Vagina (tissue), 2 donors: Measurements from ENCODE around the gene NEDD9. TPM values are rescaled to one million over a fixed set of nuclear protein-coding genes. Genes with fewer than 3 reads are reported as not detected.

Experiments
- DNase-seq, 2 donors: peaks; one replicate each; pipeline ENCODE4 v3.0.0-alpha.2; 2017; ENCODE audit errors: extremely low spot score in 2 of 2
- H3K27ac ChIP-seq: fragments of 200-600 bp; sonication (generic); one replicate; pipeline ENCODE4 v1.5.1; 2019
- H3K27me3 ChIP-seq: fragments of 200-600 bp; sonication (generic); one replicate; pipeline ENCODE4 v1.5.1; 2019
- H3K36me3 ChIP-seq, 2 donors: fragments of 200-600 bp; sonication (generic); one replicate each; pipeline ENCODE4 v1.5.1; 2017 to 2019
- H3K4me1 ChIP-seq: fragments of 200-600 bp; sonication (generic); one replicate; pipeline ENCODE4 v1.5.1; 2019
- H3K4me3 ChIP-seq, 2 donors: fragments of 200-600 bp; sonication (generic); 1 replicate in 1 of 2; 2 replicates in 1 of 2; pipeline ENCODE4 v1.5.1; 2016 to 2019
- H3K9me3 ChIP-seq: fragments of 200-600 bp; sonication (generic); one replicate; pipeline ENCODE4 v1.5.1; 2019
- POLR2A ChIP-seq, 2 donors: fragments of 450-650 bp; IDR thresholded peaks; one replicate each; pipeline ENCODE4 v1.6.1; 2017; ENCODE audit warnings: antibody characterized with exemption in 2 of 2, mild to moderate bottlenecking in 2 of 2, moderate library complexity in 2 of 2
- POLR2AphosphoS5 ChIP-seq, 2 donors: sonication (generic); formaldehyde crosslinking; IDR thresholded peaks; one replicate each; pipeline ENCODE4 v1.9.0; 2017; ENCODE audit warnings: antibody characterized with exemption in 2 of 2, mild to moderate bottlenecking in 2 of 2, low read depth in 1 of 2; ENCODE audit not compliant: insufficient read depth in 1 of 2
- intact Hi-C: fragments of 100-400 bp; cut with DNase I; formaldehyde crosslinking; loops from one replicate; pipeline ENCODE4 v1.15.1; 2023
- small RNA-seq: library from RNA; depleted of rRNA; stranded (forward); fragments of <200 nt; gene quantifications from one replicate; pipeline ENCODE3, GENCODE V24; 2016
- total RNA-seq: library from RNA; depleted of rRNA; stranded (reverse); fragments of >200 nt; gene quantifications from one replicate; pipeline ENCODE4 v1.2.3, GENCODE V29; 2016
- TF ChIP-seq, protein P1 (sequence below), 3 experiments: fragments of 450-650 bp in 2 of 3; fragments of 200-600 bp in 1 of 3; sonication (generic) in 1 of 3; IDR thresholded peaks; one replicate each; pipeline ENCODE4 v1.5.1; 2017 to 2019; ENCODE audit warnings: antibody characterized with exemption in 3 of 3, mild to moderate bottlenecking in 2 of 3, moderate library complexity in 2 of 3

The NEDD9 gene
- total RNA-seq, 1 donor from 2014 or later: 45.4 TPM

DNA sequence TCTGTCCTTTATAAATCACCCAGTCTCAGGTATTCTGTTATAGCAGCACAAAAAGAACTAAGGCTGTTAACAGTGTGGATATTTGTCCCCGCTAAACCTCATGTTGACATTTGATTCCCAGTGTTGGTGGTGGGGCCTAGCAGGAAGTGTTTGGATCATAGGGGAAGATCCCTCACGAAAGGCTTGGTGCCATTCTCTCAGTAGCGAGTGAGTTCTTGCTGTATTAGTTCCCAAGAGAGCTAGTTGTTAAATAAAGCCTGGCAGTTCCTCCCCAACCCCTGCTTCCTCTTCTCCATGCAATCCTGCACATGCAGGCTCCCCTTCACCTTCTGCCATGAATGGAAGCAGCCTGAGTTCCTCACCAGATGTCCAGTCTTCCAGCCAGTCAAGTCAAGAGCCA, 91.2 kb downstream of the NEDD9 start:
- no peaks in the 10 kb centered on the region for H3K36me3 ChIP-seq
- H3K27ac ChIP-seq: no peak overlapping the region
- no peak for TF ChIP-seq POLR2A (IDR thresholded peaks at IDR 0.05)
- TF ChIP-seq, protein P1, sequence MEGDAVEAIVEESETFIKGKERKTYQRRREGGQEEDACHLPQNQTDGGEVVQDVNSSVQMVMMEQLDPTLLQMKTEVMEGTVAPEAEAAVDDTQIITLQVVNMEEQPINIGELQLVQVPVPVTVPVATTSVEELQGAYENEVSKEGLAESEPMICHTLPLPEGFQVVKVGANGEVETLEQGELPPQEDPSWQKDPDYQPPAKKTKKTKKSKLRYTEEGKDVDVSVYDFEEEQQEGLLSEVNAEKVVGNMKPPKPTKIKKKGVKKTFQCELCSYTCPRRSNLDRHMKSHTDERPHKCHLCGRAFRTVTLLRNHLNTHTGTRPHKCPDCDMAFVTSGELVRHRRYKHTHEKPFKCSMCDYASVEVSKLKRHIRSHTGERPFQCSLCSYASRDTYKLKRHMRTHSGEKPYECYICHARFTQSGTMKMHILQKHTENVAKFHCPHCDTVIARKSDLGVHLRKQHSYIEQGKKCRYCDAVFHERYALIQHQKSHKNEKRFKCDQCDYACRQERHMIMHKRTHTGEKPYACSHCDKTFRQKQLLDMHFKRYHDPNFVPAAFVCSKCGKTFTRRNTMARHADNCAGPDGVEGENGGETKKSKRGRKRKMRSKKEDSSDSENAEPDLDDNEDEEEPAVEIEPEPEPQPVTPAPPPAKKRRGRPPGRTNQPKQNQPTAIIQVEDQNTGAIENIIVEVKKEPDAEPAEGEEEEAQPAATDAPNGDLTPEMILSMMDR (IDR thresholded peaks at IDR 0.05): no peak
- TF ChIP-seq POLR2AphosphoS5 (IDR thresholded peaks at IDR 0.05; ENCODE audit: insufficient read depth in 1 of 2, low read depth in 1 of 2): no peak
- no peaks in the 10 kb centered on the region for H3K9me3 ChIP-seq
- intact Hi-C loops: loop anchor here (5.0 kb wide), 1 partner anchor 356 kb away; no protein-coding TSS in a partner anchor
- no peak overlapping the region for H3K4me3 ChIP-seq
- no peaks in the 10 kb centered on the region for H3K27me3 ChIP-seq
- H3K4me1 ChIP-seq: peaks cover 15% of the 10 kb centered on the region
- no peak for DNase-seq

DNA sequence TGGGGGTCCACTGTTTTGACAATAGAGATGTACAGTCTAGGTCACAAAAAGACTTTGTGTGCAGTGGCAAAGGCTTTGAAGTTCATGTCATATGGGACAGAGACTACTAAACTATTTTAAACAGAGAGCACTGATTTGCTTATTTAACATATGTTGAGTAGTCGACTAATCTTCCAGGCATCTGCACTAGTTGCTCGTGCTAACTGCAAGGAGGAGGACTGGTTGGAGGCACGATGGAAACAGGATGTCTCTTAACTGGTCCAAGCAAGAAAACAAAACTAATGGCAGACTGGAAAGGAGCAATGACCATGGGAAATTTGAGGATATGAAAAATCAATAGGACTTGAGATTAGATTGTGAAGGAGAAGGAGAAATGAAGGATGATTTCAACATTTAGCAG, 92.4 kb downstream of the NEDD9 start:
- TF ChIP-seq POLR2AphosphoS5 (IDR thresholded peaks at IDR 0.05; ENCODE audit: insufficient read depth in 1 of 2, low read depth in 1 of 2) (no peak), POLR2A (IDR thresholded peaks at IDR 0.05) (no peak)
- TF ChIP-seq, protein P1 (IDR thresholded peaks at IDR 0.05): no peak
- no peak overlapping the region for H3K4me3 ChIP-seq
- intact Hi-C loops: loop anchor here (5.0 kb wide), 1 partner anchor 357 kb away; no protein-coding TSS in a partner anchor
- peaks cover 0 to 6% of the 10 kb centered on the region in 2 donors for H3K36me3 ChIP-seq
- no peaks in the 10 kb centered on the region for H3K27me3 ChIP-seq
- H3K4me1 ChIP-seq: peaks cover 15% of the 10 kb centered on the region
- H3K27ac ChIP-seq: no peak overlapping the region
- H3K9me3 ChIP-seq: no peaks in the 10 kb centered on the region
- DNase-seq: no peak

DNA sequence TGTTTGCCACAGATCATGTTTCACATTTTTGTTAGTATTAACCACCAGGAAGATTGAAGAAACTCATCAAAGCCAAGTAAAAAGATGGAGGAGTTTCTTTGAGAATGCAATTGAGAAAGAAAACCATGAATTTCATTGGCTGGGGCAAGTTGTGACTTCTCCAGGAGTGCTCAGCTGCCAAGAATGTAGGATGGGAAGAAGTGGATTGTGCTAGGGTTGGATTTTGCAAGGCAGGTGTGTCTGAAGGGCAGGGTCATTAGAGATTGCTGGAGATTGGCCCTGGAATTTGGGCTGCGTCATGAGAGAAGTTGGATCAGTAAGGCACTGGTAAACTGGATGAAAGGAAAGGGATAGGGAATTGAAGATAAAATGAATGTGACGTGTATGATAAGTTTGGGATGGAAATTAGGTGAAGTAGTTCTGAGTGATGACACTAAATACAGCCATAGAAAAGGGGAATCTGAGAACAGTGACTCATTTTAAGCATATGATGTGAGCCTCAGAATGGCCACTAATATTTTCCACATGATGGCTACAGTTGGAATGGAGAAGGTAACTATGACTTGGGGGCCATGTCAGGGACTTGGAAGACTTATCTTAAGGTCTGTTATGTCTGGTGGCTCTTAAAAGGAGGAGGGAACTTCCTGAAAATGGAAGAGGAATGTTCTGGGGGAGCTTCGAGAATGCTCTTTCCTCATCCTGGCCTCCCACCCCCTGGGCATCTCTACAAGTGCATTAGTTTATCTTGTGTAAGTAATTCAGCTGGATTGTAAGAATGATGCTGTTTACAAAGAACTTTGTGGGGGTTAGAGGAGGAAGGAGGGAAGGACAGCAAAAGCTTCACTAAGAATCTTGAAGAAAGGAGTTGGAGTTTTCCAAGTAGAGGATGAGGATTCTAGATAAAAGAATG, 93.2 kb downstream of the NEDD9 start:
- H3K36me3 ChIP-seq: peaks cover 0 to 12% of the 10 kb centered on the region in 2 donors
- no peaks in the 10 kb centered on the region for H3K9me3 ChIP-seq
- no peaks in the 10 kb centered on the region for H3K27me3 ChIP-seq
- no peak overlapping the region for H3K4me3 ChIP-seq
- TF ChIP-seq POLR2AphosphoS5 (IDR thresholded peaks at IDR 0.05; ENCODE audit: insufficient read depth in 1 of 2, low read depth in 1 of 2) (peak in 1 of 2 donors; percentile 59), POLR2A (IDR thresholded peaks at IDR 0.05) (no peak)
- TF ChIP-seq, protein P1 (IDR thresholded peaks at IDR 0.05): no peak
- DNase-seq: no peak
- intact Hi-C loops: no loop called here
- H3K27ac ChIP-seq: no peak overlapping the region
- H3K4me1 ChIP-seq: peaks cover 11% of the 10 kb centered on the region

DNA sequence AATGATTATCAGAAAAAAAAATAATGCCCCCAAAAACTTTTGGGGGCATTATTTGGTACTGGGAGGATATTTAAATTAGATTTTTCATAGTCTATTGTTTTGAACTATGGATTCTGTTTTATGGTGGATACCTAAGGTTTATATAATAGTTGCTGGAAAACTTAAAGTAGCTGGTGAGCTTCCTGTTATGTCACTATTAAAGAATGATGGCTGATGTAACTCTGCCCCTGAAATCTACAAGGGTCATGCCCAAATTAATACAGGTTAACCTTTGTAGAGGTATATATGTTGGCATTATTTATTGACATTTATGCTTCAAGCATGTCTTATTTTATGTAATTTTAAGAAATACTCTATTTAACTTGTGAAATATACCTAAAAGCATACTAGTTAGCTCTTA, 95.7 kb downstream of the NEDD9 start:
- Histone ChIP-seq H3K4me3 (no peak overlapping the region), H3K9me3 (no peaks in the 10 kb centered on the region), H3K27ac (no peak overlapping the region), H3K36me3 (peaks cover 0 to 12% of the 10 kb centered on the region in 2 donors), H3K27me3 (no peaks in the 10 kb centered on the region), H3K4me1 (no peaks in the 10 kb centered on the region)
- no peak for DNase-seq
- intact Hi-C loops: no loop called here
- TF ChIP-seq, protein P1 (IDR thresholded peaks at IDR 0.05): no peak
- TF ChIP-seq POLR2AphosphoS5 (IDR thresholded peaks at IDR 0.05; ENCODE audit: insufficient read depth in 1 of 2, low read depth in 1 of 2) (no peak), POLR2A (IDR thresholded peaks at IDR 0.05) (no peak)

Small RNA genes within 50 kb of the gene (small RNA-seq; reads per million reads assigned to genes)
- gene AL136139.1: not detected

Other genes with a start within 250 kb of the NEDD9 start
- 0.25 TPM for gene ELOVL2, start 188.4 kb downstream of the NEDD9 start, total RNA-seq
- 8.1 TPM for gene SMIM13, start 138.8 kb downstream of the NEDD9 start, total RNA-seq
- 0.25 TPM for gene ERVFRD-1, start 120.9 kb downstream of the NEDD9 start, total RNA-seq